GM20431 (cell line): Measurements from ENCODE around the gene CFB.

Experiments used
- in situ Hi-C: fragments of 300-500 bp; cut with MseI, MboI; formaldehyde crosslinking; loops from one replicate; pipeline ENCODE4 v1.15.0; 2020; ENCODE audit warnings: low sequenced_read_pairs; ENCODE audit not compliant: unreplicated experiment

Gene CFB

DNA sequence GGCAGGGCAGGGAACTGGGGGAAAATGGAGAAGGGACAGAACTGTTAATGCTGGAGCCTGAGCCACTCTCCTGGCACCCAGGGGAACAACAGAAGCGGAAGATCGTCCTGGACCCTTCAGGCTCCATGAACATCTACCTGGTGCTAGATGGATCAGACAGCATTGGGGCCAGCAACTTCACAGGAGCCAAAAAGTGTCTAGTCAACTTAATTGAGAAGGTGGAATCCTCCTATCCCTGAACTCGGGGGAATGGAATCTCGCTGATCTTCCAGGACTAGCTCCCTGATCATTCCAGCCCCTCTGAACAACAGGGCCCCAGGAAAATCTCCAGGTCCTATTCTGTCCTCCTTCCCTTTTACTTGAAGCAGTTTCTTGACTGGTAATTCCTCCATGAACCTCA, 2.0 kb downstream of the CFB start:
- in situ Hi-C loops = no loop called here

DNA sequence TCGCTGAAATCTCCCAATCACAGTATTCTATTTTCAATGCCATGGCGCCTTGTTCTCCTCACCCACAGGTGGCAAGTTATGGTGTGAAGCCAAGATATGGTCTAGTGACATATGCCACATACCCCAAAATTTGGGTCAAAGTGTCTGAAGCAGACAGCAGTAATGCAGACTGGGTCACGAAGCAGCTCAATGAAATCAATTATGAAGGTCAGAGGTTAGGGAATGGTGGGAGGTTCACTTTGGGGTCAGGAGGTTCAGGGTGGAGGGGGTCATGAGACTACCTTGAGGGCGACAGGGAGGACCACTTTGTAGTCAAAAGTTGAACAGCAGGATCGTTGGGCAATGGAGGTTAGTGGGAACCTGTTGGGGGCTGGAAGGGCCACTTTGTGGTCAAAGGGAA, 2.4 kb downstream of the CFB start:
- in situ Hi-C loops = no loop called here

- in situ Hi-C loops = no loop called here
These were observed 3.0 kb downstream of the CFB start for GRCh38 chr6:31948753-31949413.

- in situ Hi-C loops = no loop called here
These were observed 4.1 kb downstream of the CFB start for GRCh38 chr6:31949926-31950548.

GRCh38 chr6:31952140-31952805, 6.4 kb downstream of the CFB start:
- in situ Hi-C loops = no loop called here

GRCh38 chr6:31952890-31953289, 7.0 kb downstream of the CFB start:
- in situ Hi-C loops = no loop called here

DNA sequence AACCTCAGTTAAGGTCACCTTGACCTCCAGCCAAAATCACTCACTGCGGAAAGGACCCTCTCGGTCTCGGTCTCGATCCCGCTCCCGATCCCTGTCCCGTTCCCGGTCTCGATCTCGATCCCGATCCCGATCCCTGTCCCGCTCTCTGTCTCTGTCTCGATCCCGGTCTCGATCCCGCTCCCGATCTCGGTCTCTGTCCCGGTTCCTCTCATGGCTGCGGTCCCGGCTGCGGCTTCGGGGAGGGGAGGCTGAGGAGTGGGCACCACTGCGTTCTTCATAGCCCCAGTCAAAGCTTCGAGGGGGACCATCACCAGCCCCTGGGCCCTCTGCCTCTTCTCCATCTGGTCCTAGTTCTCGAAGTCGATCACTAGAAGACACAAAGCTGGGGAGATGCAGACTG, 8.6 kb downstream of the CFB start:
- in situ Hi-C loops = no loop called here

DNA sequence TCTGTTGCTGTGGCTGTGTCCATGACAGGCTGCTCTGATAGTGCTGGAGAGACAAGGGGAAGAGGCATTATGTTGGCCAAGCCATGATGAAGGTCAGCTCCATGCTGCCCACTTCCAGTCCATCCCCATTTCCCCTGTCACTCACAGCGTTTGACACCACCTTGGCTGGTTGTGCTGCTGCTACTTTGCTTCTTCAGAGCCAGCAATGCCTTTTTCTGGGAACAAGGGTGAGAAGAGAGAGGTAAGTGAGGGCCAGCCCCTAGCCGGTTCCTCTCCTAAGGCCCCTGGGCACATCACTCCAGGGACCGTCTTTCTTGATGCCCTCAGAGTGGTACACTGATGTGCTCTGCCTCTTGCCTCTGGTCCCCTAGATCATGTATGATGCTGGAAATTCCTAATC, 10.9 kb downstream of the CFB start:
- in situ Hi-C loops = no loop called here

DNA sequence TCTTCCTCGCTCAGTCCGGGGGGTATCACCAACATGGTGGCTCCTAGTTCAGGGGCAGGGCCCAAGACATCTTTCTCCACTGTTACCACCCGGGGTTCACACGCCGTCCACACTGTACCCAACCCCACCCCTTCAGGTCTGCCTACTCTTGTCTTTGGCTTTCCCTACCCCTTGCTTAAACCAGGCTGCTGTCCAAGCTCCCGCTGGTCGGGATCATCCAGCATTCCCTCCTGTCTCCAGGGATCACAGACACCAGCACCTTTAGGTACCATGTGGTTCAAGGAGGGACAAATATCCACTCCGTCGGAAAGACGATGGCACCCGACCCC, 12.5 kb downstream of the CFB start:
- in situ Hi-C loops = no loop called here

DNA sequence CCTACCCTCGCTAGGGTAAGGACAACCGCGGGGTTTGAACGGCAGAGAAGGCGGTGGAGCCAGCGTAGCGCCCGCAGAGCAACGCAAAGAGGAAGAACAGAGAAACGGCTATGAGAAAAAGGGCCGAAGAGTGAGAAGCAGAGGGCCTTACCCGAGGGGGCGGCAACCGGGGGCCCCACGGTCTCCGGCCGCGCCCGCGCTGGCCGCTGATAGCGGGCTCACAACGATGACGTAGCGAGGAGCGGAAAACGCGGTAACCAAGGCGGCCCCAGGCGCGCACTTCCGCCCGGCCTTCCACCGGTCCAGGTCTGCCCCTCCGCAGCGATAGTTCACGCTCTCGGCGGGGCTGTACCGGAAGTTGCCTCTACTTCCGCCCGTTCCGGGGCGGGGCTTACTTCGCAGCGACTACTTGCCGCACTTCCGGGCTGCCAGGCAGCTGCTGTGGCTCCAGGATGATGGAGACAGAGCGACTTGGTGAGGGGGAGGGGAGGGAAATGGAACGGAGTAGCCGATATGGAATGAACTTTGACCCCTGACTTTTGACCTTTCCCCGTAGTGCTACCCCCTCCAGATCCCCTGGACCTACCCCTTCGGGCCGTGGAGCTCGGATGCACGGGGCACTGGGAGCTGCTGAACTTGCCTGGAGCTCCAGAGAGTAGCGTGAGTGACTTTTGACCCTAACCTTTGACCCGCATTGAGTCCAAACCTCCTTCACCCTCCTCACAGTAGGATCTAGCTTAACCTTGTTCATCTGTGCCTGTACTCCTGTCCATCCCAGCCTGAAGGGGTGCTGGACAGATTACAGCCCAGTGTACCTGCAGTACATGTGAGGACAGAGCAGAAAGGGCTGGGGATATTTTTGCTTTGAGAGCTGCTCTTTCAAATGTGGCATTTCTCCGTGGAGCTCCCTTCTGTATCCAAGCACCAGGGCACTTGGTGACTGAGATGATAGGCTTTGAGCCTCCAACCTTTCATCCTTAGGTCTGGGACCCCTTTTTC, 13.1 kb downstream of the CFB start, which contains the start of the genes NELFE and SKIC2:
Gene NELFE (minus strand): TSS at position 231 of the 999 bp plus-strand sequence. CDS start 525 bp downstream, outside the sequence.
Gene SKIC2 (plus strand): TSS at position 435 of the 999 bp plus-strand sequence. CDS start 18 bp downstream, at position 453.
- in situ Hi-C loops = no loop called here

GRCh38 chr6:31961616-31962015, 15.7 kb downstream of the CFB start:
- in situ Hi-C loops = no loop called here

GRCh38 chr6:31963921-31964320, 18.0 kb downstream of the CFB start:
- in situ Hi-C loops = no loop called here

- in situ Hi-C loops = no loop called here
These were observed 19.8 kb downstream of the CFB start for GRCh38 chr6:31965700-31966099.

GRCh38 chr6:31966506-31966905, 20.6 kb downstream of the CFB start:
- in situ Hi-C loops = no loop called here

GRCh38 chr6:31966997-31967925, 21.4 kb downstream of the CFB start:
- in situ Hi-C loops = no loop called here

DNA sequence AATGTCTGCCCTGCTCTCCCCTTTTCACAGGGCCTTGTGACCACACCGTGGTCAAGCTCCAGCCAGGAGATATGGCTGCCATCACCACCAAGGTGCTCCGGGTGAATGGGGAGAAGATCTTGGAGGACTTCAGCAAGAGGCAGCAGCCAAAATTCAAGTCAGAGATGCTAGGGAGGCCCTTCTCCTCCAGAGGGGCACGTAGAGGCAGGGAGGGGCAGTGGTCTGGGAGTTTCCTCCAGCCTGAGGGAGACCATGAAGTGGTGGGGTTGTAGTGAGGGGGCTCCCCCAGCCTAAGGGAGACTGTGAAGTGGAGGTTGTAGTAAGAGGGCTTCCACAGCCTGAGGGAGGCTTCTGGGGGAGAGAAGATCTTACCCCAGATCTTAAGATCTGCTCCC, 22.0 kb downstream of the CFB start:
- in situ Hi-C loops = no loop called here

- in situ Hi-C loops = no loop called here
These were observed 22.4 kb downstream of the CFB start for GRCh38 chr6:31968326-31968725.

DNA sequence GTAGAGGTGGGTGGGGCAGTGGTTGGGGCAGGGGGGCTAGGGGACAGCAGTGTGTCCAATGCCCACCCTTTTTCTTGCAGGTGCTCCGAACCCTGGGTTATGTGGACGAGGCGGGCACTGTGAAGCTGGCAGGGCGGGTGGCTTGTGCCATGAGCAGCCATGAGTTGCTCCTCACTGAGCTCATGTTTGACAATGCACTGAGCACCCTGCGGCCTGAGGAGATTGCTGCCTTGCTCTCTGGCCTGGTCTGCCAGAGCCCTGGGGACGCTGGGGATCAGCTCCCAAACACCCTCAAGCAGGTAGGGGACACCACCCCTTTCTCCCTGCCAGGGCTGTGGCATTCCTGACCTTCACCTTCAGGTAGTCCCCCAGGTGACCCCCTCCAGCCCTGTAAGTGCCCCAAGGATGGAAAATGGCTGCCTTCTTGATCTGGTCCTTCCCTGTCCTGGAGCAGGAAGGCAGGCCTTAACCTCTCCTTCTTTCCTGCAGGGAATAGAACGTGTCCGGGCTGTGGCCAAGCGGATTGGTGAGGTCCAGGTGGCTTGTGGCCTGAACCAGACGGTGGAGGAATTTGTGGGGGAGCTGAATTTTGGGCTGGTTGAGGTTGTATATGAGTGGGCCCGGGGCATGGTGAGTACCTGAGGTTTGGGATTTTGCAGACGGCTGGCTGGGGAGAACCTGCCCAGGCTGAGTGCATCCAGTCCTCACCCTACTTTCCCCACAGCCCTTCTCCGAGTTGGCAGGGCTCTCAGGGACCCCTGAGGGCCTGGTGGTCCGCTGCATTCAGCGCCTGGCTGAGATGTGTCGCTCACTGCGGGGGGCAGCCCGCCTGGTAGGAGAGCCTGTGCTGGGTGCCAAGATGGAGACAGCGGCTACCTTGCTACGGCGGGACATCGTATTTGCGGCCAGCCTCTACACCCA, 23.2 kb downstream of the CFB start:
- in situ Hi-C loops = no loop called here
